Kidney (tissue), 14 donors: Measurements from ENCODE around the gene B4GALNT1. TPM values are rescaled to one million over a fixed set of nuclear protein-coding genes. Genes with fewer than 3 reads are reported as not detected.

Experiments
- DNase-seq, 5 donors: peaks; one replicate each; pipeline ENCODE4 v3.0.0-alpha.2; 2013 to 2020
- FAIRE-seq: peaks from 2 replicates; lab custom pipeline; 2012; peaks lifted over from hg19 to GRCh38; lab: Jason Lieb, UNC
- H3K27ac ChIP-seq, 2 donors: one replicate each; pipeline ENCODE4 v1.7.0; 2013; ENCODE audit warnings: low read depth in 2 of 2, low read length in 2 of 2, inconsistent platforms in 1 of 2
- H3K27me3 ChIP-seq: one replicate; pipeline ENCODE4 v1.7.1; 2013; ENCODE audit warnings: low read length, inconsistent platforms; ENCODE audit not compliant: control insufficient read depth, insufficient read depth
- H3K36me3 ChIP-seq, 3 donors: one replicate each; pipeline versions ENCODE4 v1.7.0 to v1.7.1; 2013; ENCODE audit warnings: low read length in 3 of 3, control low read depth in 1 of 3, inconsistent platforms in 1 of 3; ENCODE audit not compliant: insufficient read depth in 3 of 3, control insufficient read depth in 2 of 3
- H3K4me1 ChIP-seq, 3 donors: one replicate each; pipeline versions ENCODE4 v1.7.0 to v1.7.1; 2013; ENCODE audit warnings: low read length in 3 of 3, inconsistent platforms in 1 of 3, low read depth in 1 of 3; ENCODE audit not compliant: control insufficient read depth in 2 of 3, insufficient read depth in 2 of 3
- H3K4me3 ChIP-seq, 3 donors: one replicate each; pipeline versions ENCODE4 v1.7.0 to v1.8.1; 2013; ENCODE audit warnings: low read length in 3 of 3, control low read depth in 1 of 3, inconsistent platforms in 1 of 3
- H3K9ac ChIP-seq, 3 donors: one replicate each; pipeline versions ENCODE4 v1.7.0 to v1.7.1; 2013; ENCODE audit warnings: low read length in 3 of 3, control low read depth in 1 of 3, inconsistent platforms in 1 of 3
- H3K9me3 ChIP-seq, 3 donors: one replicate each; pipeline versions ENCODE4 v1.7.0 to v1.7.1; 2013; ENCODE audit warnings: low read length in 3 of 3, control low read depth in 1 of 3, inconsistent platforms in 1 of 3; ENCODE audit not compliant: control insufficient read depth in 2 of 3, insufficient read depth in 1 of 3
- intact Hi-C: fragments of 100-400 bp; cut with DNase I; formaldehyde crosslinking; loops from one replicate; pipeline ENCODE4 v1.11.1; 2022
- polyA plus RNA-seq: library from polyadenylated mRNA; stranded (reverse); fragments of 350-450 nt; fragmentation: Illumina TruSeq; extraction: RNeasy Lipid Tissue Mini Kit (QIAGEN cat#74804); gene quantifications from one replicate; pipeline ENCODE4 v1.2.3, GENCODE V29; 2014; ENCODE audit warnings: low read depth, low replicate concordance; ENCODE audit not compliant: insufficient read depth
- total RNA-seq: library from RNA; stranded (reverse); fragmentation: NEBNext Ultra II Directional; extraction: Animal tissue kit (Norgen Biotek cat#: 25700); gene quantifications from one replicate; pipeline ENCODE4 v1.2.1, GENCODE V29; 2021
- TF ChIP-seq, protein P1 (sequence below): IDR thresholded peaks from 3 replicates; pipeline ENCODE4 v1.5.1; 2012; ENCODE audit warnings: mild to moderate bottlenecking, moderate library complexity, borderline replicate concordance; ENCODE audit not compliant: insufficient read depth; ENCODE audit errors: extremely low read depth
- donor health status: control.
- donor health status: control.
- donor health status: control.
- donor health status: control.
- donor health status: control.
- donor health status: DM: yes; HTN: yes; CAD: no.
- donor health status: Normal renal cell carcinoma (clear cell type).

B4GALNT1 gene
- total and polyA plus RNA-seq, 2 donors from 2014 or later: 1.6 to 2.0 TPM

DNA sequence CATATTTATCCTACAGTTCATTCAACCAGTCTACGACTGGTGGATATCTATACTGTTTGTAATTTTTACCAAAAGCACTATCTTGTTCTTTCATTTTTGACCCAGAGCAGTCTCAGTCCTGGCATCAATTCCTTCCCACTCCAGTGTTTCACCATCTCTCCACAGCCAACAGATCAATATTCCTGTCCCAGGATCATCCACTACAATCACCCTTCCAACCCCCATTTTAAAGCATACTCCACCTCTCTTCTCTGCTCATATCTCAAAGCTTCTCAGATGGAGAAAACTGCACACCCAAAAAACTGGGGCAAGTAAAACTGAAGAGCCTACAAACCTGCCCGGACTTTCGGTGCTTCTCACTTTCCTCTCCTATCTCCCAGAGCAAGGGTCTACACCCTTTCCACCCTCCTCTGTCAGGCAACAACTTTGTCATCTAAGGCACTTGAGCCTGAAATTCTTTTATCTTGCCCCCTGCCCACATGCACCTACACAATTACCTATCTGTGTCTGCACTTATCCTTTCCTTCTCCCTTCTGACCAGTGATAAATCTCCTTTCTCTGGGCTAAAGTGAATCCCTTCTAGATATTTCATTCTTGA, 46.1 kb downstream of the B4GALNT1 start:
- Histone ChIP-seq H3K36me3 (no peaks in the 10 kb centered on the region), H3K9me3 (no peaks in the 10 kb centered on the region), H3K9ac (no peak overlapping the region), H3K27me3 (no peaks in the 10 kb centered on the region), H3K27ac (no peak overlapping the region), H3K4me3 (no peak overlapping the region), H3K4me1 (peaks cover 0 to 5% (median 0%) of the 10 kb centered on the region in 3 donors)
- DNase-seq (no peak), FAIRE-seq (no peak)
- TF ChIP-seq, protein P1, sequence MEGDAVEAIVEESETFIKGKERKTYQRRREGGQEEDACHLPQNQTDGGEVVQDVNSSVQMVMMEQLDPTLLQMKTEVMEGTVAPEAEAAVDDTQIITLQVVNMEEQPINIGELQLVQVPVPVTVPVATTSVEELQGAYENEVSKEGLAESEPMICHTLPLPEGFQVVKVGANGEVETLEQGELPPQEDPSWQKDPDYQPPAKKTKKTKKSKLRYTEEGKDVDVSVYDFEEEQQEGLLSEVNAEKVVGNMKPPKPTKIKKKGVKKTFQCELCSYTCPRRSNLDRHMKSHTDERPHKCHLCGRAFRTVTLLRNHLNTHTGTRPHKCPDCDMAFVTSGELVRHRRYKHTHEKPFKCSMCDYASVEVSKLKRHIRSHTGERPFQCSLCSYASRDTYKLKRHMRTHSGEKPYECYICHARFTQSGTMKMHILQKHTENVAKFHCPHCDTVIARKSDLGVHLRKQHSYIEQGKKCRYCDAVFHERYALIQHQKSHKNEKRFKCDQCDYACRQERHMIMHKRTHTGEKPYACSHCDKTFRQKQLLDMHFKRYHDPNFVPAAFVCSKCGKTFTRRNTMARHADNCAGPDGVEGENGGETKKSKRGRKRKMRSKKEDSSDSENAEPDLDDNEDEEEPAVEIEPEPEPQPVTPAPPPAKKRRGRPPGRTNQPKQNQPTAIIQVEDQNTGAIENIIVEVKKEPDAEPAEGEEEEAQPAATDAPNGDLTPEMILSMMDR: no peak
- intact Hi-C loops: no loop called here

DNA sequence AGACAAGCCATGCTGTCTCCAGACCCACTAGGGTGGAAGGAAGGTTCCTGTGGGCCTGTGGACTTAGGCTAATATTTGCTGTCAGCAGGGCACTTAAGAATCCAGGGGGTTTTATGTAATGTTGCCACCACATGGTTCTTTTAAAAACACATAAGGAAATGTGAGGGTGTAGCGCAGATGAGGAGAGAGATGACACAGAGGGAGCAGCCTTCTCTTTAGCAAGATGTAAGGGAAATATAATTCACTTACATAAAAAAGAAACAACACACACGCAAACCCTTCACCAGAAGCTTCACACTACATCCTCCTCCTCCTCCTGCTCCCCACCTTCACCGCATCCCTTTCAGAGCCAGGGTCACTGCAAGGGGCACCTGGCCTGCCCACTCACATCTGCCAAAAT, 46.9 kb downstream of the B4GALNT1 start:
- peaks cover 0 to 4% (median 0%) of the 10 kb centered on the region in 3 donors for H3K4me1 ChIP-seq
- H3K9me3 ChIP-seq: no peaks in the 10 kb centered on the region
- DNase-seq (no peak), FAIRE-seq (no peak)
- H3K27me3 ChIP-seq: no peaks in the 10 kb centered on the region
- TF ChIP-seq, protein P1: no peak
- no peak overlapping the region for H3K9ac ChIP-seq
- intact Hi-C loops: no loop called here
- H3K36me3 ChIP-seq: no peaks in the 10 kb centered on the region
- H3K27ac ChIP-seq: no peak overlapping the region
- H3K4me3 ChIP-seq: no peak overlapping the region

DNA sequence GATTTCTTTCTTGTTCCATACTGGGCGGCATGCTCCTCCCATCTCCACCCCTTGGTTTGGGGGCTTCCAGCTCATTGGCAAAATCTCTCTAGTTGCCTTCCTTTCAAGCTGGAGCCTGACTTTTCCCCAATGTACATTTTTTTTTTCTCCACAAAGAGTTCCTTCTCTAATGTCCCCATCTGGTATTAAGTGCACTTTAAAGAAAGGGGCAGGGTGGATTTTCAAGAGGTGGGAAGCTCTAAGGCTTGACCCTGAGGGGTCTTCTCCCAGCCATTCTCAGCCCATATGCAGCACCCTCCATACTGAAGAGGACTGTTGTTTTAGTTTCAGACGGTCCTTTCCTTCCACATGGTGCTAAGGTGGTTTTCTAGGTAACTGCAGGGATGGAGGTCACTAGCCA, 47.8 kb downstream of the B4GALNT1 start:
- H3K9me3 ChIP-seq: no peaks in the 10 kb centered on the region
- no peak overlapping the region for H3K9ac ChIP-seq
- H3K4me3 ChIP-seq: no peak overlapping the region
- DNase-seq (no peak), FAIRE-seq (no peak)
- TF ChIP-seq, protein P1: no peak
- H3K27ac ChIP-seq: no peak overlapping the region
- H3K4me1 ChIP-seq: no peaks in the 10 kb centered on the region
- no peaks in the 10 kb centered on the region for H3K36me3 ChIP-seq
- intact Hi-C loops: no loop called here
- no peaks in the 10 kb centered on the region for H3K27me3 ChIP-seq

DNA sequence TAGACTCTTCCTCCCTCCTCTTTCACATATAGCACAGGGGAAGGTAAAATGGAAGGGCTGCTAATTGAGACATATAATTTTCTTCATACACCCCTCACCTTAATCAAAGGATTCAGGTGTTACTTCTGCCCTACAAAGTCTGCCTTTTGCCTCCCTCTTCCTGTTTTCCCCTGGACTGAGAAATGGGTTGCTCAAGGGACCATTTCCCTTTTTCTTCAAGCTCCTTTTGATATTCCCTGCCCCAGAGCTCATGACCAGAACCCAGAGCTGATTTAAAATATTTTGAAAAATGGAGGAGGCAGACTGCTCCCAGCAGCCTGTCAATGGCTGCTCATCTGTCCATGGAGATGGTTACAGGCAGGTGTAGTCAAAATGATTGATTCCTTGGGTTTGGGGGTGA, 48.3 kb downstream of the B4GALNT1 start:
- H3K9ac ChIP-seq: no peak overlapping the region
- TF ChIP-seq, protein P1: no peak
- H3K9me3 ChIP-seq: no peaks in the 10 kb centered on the region
- no peak overlapping the region for H3K4me3 ChIP-seq
- no peaks in the 10 kb centered on the region for H3K4me1 ChIP-seq
- FAIRE-seq (no peak), DNase-seq (no peak)
- H3K27me3 ChIP-seq: no peaks in the 10 kb centered on the region
- intact Hi-C loops: loop anchor here (5.0 kb wide), 1 partner anchor 38 kb away; no protein-coding TSS in a partner anchor
- H3K36me3 ChIP-seq: no peaks in the 10 kb centered on the region
- no peak overlapping the region for H3K27ac ChIP-seq
